HG03045 (cell line): Measurements from ENCODE around the gene CATSPERZ.
A peak's percentile ranks its signal among the peaks of the same experiment; 100 is the strongest.

Experiments
- ATAC-seq: cut with Tn5 transposase; IDR thresholded peaks from one replicate; pipeline ENCODE4 v1.9.1; 2021; ENCODE audit warnings: mild to moderate bottlenecking, moderate library complexity; ENCODE audit not compliant: unreplicated experiment

Gene CATSPERZ

DNA sequence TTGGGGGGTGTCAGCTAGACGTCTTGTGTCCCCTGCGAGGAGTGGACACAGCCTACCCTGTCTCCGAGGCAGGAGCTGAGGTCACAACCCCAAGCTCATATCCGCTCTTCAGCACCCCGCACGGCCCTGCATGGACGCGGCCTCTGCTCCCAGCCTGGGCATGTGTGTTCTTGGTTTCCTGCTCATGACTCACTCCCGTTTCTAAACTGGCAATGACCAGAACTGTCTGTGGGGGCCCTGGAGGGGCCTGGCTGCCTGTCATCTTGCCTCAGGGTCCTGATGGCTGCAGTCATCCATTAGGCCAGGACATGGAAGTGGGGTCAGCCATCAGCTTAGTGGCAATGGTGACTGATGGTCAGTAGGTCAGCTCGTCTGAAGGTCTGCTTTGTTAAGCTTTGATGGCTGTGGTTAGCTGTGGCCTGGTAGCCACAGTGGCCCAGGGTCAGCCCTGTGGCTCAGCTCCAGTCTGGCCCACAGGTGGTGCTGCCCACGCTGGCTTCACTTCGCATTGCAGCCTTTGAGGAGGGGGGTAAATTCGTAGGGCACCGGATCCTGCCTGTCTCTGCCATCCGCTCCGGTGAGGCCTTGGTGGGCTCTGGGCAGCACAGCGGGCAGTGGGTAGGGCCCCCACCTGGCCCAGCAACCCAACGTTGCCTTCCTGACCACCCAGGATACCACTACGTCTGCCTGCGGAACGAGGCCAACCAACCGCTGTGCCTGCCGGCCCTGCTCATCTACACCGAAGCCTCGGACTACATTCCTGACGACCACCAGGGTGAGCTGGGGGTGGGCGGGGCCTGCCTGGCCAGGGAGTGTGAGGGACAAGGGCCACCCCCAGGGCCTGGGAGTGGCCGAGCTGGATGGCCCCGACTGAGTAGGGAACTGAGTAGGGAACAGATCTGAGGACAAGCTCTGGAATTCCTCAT is 36.9 kb upstream of the CATSPERZ start:
- ATAC-seq = no peak

DNA sequence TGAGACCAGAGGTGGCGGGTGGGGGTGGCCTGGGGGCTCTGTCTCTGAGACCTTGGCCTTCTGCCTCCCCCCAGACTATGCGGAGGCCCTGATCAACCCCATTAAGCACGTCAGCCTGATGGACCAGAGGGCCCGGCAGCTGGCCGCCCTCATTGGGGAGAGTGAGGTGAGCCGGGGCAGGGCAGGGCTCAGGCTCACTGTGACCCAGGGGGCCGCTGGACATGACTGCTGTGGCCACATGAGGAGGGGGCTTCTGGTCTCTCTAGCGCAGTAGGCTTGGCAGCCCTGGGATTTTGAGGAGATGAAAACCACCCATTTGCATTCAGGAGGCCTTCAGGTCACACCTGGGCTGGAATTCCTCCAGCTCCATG is 36.2 kb upstream of the CATSPERZ start:
- no peak for ATAC-seq

DNA sequence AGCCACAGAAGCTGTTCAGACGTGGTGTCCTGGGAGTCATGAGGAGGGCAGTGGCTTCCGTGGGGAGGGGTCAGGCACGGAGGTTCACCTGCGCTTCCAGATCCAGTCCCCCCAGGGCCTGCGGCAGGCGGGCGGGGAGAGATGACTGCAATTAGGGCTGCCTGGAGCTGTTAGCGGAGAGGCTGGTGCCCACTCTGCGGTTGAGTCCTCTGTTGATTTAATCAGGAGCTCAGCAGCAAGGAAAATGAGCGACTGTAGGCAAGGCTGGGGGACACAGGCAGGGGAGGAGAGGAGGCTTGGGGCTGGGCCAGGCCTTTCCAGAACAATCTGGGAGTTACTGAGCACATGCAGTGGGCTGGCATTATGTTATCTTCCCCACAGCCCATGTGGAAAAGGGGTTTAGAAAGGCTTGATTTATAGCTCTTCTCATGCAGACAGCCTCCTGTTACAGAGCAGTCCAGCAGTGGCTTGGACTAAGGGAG is 35.7 kb upstream of the CATSPERZ start:
- ATAC-seq = no peak

DNA sequence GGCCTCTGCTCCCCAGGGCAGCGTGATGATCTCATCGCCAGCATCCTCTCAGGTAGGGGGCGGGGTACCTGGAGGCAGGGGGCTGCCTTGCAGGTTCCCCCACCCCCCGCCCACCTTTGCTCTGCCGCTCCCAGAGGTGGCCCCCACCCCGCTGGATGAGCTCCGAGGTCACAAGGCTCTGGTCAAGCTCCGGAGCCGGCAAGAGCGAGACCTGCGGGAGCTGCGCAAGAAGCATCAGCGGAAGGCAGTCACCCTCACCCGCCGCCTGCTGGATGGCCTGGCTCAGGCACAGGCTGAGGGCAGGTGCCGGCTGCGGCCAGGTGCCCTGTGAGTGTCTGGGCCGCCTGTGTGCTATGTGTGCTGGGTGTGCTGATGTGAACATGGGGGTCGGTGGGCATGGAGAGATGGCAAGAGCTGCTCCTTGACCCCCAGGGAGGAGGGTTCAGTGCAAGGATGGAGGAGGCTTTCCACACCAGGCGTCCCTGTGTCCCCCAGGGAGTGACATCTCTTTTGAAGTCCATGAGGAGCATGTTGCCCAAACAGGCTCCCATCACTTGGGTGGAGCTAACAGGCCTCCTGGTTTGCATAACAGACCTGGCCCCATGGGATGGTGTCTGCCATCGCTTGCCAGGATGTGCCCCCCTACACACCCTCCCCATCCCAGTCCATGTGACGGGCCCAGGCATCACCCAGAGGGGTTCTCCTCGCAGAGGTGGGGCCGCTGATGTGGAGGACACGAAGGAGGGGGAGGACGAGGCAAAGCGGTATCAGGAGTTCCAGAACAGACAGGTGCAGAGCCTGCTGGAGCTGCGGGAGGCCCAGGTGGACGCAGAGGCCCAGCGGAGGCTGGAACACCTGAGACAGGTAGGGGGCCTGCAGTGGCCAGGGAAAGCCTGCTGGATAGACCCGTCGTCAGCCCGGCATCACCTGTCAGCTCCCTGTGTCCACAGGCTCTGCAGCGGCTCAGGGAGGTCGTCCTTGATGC is 34.7 kb upstream of the CATSPERZ start:
- no peak for ATAC-seq

DNA sequence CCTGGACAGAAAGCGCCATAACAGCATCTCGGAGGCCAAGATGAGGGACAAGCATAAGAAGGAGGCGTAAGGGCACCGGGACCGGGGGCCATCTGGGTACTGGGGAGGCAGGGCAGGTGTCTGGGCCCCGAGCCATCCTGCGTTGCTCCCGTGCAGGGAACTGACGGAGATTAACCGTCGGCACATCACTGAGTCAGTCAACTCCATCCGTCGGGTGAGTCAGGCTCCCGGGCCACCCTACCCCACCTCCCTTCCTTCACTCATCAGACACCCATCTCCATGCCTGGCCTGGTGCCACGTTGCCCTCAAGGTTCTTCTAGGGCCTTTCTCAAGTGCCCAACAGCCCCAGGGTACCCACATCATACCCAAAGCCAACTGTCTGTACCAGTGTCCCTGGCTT is 33.8 kb upstream of the CATSPERZ start:
- no peak for ATAC-seq

DNA sequence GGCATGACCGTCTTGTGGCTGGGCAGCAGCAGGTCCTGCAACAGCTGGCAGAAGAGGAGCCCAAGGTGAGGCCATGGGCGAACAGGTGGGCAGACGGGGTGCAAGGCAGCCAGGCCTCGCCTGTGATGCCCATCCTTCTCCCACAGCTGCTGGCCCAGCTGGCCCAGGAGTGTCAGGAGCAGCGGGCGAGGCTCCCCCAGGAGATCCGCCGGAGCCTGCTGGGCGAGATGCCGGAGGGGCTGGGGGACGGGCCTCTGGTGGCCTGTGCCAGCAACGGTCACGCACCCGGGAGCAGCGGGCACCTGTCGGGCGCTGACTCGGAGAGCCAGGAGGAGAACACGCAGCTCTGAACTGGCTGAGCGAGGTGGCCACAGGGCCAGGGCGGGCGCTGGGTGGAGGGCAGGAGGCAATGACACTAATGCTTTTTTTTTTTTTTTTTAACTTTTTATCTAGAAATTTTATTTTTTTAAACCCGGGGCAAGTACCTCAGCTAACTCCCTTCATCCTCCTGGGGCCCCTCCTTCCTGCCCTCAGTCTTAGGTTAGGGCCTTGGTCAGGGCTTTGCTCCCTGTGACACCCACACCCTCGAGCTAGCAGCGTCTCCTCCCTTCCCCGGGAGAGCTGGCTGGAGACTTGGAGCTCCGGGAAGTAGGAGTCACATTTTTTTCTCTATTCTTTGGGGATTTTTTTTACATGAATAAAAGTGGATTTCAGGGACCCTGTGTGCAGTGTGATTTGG is 32.8 kb upstream of the CATSPERZ start:
- no peak for ATAC-seq

DNA sequence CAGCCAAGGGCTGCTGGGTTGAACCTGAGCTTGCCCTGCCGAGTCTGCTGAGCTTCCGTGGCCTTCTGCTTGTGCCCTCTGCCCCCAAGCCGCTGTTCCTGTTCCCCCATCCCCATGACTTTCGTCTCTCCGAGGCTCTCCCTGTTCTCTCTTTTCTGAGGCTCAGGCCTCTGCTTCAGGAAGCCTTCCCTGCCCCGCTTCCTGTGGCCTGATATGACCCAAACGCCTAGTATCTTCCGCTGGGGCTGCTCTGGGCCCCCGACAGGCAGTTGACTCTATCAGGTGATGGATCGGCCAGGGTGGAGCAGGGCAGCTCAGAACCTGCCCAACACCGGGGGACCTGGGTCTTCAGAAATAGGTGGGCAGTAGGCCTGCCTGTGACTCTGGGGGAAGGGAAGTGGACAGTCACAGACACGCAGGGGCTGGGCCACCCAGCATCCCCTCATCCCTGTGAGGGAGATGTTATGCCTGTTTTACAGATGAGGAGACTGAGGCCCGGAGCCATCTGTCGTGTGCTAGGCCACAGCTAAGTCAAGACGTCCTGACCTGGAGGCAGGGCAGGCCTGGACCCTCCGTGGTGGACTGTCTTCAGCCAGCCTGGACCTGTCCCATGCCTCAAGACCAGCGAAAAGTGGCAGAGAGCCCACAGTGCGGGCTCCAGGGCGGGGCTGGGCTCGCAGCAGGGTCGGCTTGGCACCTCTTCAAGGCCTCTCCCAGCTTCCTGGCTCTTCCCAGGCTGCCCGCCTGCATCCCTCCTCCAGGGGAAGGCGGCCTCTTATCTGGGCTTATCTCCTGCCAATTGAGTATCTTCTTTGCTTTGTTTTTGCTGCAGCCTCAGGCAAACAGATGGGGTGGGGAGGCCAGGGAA is 31.9 kb upstream of the CATSPERZ start:
- no peak for ATAC-seq

DNA sequence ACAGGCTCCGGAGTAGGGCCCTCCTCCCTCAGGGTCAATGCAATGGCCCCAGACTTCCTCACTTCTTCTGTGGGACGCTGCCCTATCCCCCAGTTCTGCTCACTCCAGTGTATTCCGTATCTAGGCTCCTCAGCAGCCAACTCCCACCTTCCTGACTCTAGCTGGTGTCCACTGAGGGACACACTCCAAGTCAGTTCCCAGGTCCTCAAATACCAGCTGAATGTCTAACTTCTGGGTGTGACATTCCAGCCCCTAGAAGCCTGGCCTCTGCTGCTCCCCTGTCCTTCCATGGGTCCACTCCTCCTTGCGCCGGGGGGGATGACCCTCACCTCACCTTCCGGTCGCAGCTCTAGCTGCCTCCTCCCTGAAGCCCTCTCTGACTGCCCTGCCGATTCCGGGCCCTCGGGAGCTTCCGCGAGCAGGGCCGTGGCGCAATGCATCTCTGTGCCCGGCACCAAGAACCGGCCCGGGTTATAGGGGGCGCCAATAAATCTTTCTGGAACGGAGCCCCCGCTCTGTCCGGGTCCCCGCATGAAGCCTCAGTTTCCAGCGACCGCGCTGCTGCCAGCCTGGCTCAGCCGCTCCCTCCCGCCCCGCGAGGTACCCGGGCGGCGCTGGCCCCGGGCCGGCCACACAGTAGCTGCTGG is 31.1 kb upstream of the CATSPERZ start:
- ATAC-seq = peak; percentile 19

DNA sequence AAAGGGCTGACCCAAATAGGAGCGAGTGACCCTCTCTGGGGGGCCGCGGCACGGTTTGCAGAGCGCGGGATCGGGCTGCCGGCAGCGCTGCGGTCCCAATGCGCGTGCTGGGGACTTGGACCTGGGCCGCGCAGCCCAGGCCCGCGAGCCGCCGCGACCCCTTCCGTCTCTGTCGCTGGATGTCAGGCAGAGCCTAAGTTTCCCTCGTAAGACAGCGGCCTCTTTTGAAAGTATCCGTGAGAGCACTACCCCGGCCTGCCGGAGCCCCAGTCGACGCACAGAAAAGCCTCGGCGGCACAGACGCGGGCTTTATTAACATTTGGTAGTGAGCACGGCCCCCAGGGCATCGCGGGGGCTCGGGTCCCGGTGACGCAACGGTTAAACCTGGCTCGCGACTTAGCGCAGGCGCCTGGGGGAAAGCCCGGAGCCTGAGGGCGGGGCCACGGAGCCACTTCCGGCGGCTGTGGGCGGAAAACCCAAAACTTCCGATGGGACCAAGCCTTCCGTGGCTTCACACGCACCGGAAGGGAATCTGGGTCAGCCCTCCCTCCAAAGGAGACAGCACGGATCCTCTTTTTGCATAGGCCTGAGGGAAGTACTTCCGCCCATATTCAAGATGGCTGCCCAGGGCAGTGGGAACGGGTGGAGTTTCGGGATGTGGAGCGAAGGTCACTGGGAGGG is 30.5 kb upstream of the CATSPERZ start:
- ATAC-seq = peak; percentile 69

DNA sequence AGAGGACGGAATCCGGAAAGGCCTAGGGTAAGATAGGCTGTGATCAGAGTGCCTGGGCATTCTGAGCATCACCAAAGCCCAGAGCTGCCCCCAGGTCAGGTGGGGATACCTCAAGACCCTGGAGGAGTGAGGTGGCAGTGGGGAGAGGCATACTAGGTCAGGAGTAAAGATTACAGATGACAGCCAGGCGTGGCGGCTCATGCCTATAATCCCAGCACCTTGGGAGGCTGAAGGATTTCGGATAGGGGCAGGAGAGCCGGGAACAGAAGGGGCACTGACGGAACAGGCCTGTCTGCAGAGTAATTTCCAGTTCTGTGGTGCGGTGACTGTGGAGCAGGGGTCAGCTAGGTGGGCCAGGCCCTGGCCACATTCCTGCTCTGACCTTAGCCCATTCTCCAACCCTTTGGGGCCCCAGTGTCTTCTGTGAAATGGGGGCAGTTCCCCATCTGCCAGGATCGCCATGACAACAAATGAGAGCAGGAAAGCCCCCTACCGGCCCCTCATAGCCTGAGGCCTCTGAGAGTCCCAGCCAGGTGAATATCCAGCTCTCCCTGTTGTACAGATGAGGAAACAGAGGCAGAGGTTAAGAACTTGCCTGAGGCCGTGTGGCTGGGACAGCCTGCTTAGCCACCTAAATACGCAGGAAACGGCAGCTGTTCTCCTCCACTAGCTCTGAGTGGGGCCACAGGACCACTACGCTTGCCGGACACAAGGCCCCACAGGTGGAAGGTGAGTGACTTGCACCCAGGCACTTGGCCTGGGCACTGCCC is 24.9 kb upstream of the CATSPERZ start:
- ATAC-seq = no peak

DNA sequence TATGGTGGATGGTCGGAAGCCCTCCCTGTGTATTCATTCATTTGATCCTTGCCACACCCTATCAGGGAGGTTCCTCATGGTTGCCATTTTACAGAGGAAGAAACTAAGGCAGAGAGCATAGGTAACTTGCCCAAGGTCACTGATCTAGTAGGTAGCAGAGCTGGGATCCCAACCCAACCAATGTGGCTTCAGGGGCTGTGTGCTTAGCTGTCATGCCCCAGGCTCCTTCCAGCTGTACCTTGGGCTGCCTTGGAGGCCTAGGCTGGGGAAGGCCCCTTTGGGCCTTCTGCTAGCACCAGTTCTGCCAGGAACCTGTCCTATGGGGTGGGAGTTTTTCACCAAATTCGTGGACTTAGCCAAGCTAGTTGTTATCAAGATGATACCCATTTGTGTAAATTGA is 24.3 kb upstream of the CATSPERZ start:
- ATAC-seq = no peak

DNA sequence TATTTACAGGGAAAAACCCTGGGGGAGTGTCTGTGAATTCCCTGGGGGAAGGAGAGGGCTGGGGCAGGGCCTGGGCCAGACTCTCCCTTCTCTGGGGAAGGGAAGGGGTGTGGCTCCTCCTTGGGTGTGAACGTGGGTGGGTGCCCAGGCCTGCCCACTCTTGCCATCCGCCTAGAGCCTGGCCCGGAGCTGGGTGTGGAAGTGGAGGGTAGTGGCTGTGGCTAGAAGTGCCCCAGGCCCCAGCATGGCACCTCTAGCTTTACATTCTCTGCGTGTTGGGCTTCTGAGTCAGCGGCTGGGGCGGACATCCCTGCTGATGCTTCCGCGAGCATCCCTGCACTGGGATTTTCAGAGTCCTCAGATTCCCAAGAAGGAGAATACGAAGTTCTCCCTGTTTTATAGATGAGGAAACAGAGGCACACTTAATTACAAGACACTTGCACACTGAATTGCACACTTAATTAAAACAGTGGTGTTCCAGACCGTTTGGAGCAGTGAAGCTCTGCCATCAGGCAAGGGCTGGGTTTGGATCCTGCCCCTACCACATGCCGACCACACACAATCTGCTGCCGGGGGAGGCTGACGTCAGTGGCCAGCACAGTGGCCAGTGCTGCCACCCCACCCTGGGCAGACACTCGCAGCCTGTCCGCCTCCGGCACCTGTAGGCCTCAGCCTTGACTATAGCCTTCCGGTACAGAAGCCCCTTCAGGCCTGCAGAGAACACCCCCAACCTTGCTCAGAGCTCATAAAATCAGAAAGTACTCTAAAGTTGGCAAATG is 23.3 kb upstream of the CATSPERZ start:
- ATAC-seq = no peak

DNA sequence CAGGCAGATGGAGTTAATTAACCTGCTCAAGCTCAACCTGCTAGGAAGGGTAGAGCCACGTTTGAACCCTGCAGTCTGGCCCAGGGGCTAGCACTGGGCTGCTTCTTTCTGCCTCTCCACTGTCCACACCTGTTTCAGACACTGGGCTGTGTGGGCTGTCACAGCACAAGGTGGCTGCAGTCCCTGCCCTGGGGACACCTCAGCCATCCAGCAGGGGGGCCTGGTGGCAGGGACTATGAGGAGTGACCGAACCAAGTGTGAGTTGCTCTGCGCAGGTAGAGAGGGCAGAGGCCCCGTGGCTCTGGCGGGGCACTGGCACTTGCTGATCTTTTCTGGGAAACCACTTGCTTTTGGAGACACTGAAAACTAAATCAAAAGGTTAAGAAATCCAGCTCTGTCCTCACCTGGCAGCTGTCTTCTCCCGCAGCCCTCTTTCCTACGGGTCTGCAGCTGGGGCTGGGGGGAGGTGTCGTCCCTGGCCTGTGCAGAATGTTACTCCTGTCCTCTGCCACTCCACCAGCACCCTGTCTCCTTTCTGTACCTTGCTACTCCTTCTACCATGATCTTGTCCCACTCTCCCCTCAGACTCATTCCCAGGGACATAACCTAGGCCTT is 21.5 kb upstream of the CATSPERZ start:
- ATAC-seq = no peak

DNA sequence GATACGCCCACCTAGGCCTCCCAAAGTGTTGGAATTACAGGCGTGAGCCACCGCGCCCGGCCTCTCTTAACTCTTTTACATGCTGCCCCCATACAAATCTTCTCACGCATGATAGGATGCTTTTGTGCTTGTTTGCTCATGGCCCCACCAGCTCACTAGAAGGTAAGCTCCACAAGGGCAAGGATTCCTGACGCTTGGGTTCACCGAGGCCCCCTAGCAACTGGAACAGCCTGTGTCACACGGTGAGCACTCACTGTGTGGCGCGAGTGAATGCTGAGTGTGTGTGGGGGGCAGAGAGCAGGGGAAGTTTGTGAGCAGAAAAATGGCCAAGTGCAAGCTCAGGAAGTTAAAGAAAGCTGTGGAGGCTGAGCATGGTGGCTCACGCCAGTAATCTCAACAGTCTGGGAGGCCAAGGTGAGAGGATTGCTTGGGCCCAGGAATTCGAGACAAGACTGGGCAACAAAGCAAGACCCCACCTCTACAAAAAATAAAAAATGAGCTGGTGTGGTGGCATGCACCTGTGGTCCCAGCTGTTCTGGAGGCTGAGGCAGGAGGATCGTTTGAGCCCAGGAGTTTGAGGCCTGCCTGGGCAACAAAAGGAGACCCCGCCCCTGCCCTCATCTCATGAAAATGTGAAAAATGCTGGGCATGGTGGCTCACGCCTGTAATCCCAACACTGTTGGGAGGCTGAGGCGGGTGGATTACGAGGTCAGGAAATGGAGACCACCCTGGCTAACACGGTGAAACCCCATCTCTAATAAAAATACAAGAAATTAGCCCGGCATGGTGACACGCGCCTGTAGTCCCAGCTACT is 18.0 kb upstream of the CATSPERZ start:
- no peak for ATAC-seq

DNA sequence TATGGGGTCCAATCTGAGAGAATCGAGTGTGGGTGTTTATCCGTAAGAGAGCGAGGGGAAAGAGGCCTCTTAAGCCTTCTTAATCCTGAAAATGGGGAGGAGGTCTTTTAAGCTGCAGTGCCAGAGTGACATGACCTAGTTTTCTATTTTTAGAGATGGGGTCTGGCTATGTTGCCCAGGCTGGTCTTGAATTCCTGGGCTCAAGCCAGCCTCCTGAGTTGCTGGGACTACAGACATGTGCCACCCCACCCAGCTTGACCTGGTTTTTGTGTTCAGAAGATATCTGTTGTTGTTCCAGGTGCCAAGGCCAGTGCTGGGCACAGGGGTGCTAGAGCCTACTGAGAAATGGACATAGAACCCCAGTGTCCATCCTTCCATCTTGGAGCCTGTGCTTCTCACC is 17.1 kb upstream of the CATSPERZ start:
- ATAC-seq = no peak
